GM19324 (cell line): Measurements from ENCODE around the gene TPD52L2.
A peak's percentile ranks its signal among the peaks of the same experiment; 100 is the strongest.

Experiments
- ATAC-seq: cut with Tn5 transposase; IDR thresholded peaks from one replicate; pipeline ENCODE4 v1.9.1; 2021; ENCODE audit warnings: mild to moderate bottlenecking, moderate library complexity; ENCODE audit not compliant: unreplicated experiment, low FRiP score

The TPD52L2 gene

GRCh38 chr20:63864978-63865640 is at the start of gene TPD52L2:
TPD52L2 (plus strand) TSS chr20:63865270; CDS start chr20:63865366, 96 bp downstream.
- ATAC-seq: peak; percentile 78

GRCh38 chr20:63815615-63816253 is 49.3 kb upstream of the TPD52L2 start:
- no peak for ATAC-seq

GRCh38 chr20:63819224-63819921 is 45.7 kb upstream of the TPD52L2 start:
- no peak for ATAC-seq

- no peak for ATAC-seq
Observed at GRCh38 chr20:63821811-63822210, 43.3 kb upstream of the TPD52L2 start.

GRCh38 chr20:63822276-63822696 is 42.8 kb upstream of the TPD52L2 start:
- ATAC-seq: no peak

GRCh38 chr20:63823691-63824311 is 41.3 kb upstream of the TPD52L2 start:
- no peak for ATAC-seq

- no peak for ATAC-seq
Observed at GRCh38 chr20:63825331-63826118, 39.5 kb upstream of the TPD52L2 start.

- no peak for ATAC-seq
Observed at GRCh38 chr20:63826753-63827152, 38.3 kb upstream of the TPD52L2 start.

- ATAC-seq: no peak
Observed at GRCh38 chr20:63828124-63828523, 36.9 kb upstream of the TPD52L2 start.

GRCh38 chr20:63828545-63828944 is 36.5 kb upstream of the TPD52L2 start:
- ATAC-seq: no peak

GRCh38 chr20:63828951-63829350 is 36.1 kb upstream of the TPD52L2 start:
- no peak for ATAC-seq

GRCh38 chr20:63829603-63829944 is 35.5 kb upstream of the TPD52L2 start:
- no peak for ATAC-seq

GRCh38 chr20:63829945-63830835 is 34.9 kb upstream of the TPD52L2 start:
- no peak for ATAC-seq

- peak; percentile 75 for ATAC-seq
Observed at GRCh38 chr20:63830841-63831588, 34.1 kb upstream of the TPD52L2 start, which contains the start of gene ZBTB46. ZBTB46 (minus strand) TSS chr20:63831264; CDS start chr20:63790757, 40,507 bp downstream.

GRCh38 chr20:63831646-63831992 is 33.5 kb upstream of the TPD52L2 start:
- ATAC-seq: no peak

- ATAC-seq: no peak
Observed at GRCh38 chr20:63831993-63832686, 32.9 kb upstream of the TPD52L2 start.

- no peak for ATAC-seq
Observed at GRCh38 chr20:63833776-63834490, 31.1 kb upstream of the TPD52L2 start.

- no peak for ATAC-seq
Observed at GRCh38 chr20:63834491-63834880, 30.6 kb upstream of the TPD52L2 start.
